OCI-LY3 (cell line): ENCODE results near the gene LYPLA2.

Experiments
- H2AFZ ChIP-seq: fragments of 200-600, 300-600 bp; shearing (Covaris generic); 2 replicates; pipeline ENCODE4 v1.6.0; 2014; ENCODE audit warnings: antibody characterized with exemption, low read depth, low read length
- H3K27ac ChIP-seq: fragments of 200-600, 300-600 bp; sonication (generic); 2 replicates; pipeline ENCODE4 v1.5.1; 2014; ENCODE audit warnings: mild to moderate bottlenecking, low read length, moderate library complexity, mixed read lengths
- H3K27me3 ChIP-seq: fragments of 200-600, 300-600 bp; sonication (generic); 2 replicates; pipeline ENCODE4 v1.6.1; 2014; ENCODE audit warnings: low read depth, low read length, mixed read lengths
- H3K36me3 ChIP-seq: fragments of 200-600, 300-600 bp; sonication (generic); replicated peaks from 2 replicates; pipeline ENCODE3; 2014; ENCODE audit warnings: low read depth, low read length, mixed read lengths
- H3K4me1 ChIP-seq: fragments of 300-600, 200-600 bp; sonication (generic); 2 replicates; pipeline ENCODE4 v1.6.1; 2014; ENCODE audit warnings: low read length, mixed read lengths
- H3K4me2 ChIP-seq: fragments of 200-600, 300-600 bp; sonication (generic); 2 replicates; pipeline ENCODE4 v1.6.1; 2014; ENCODE audit warnings: low read length, mixed read lengths
- H3K4me3 ChIP-seq: fragments of 300-600, 200-600 bp; sonication (generic); 2 replicates; pipeline ENCODE4 v1.5.1; 2014; ENCODE audit warnings: antibody characterized with exemption, mild to moderate bottlenecking, low read length, moderate library complexity
- H3K79me2 ChIP-seq: fragments of 300-600, 200-600 bp; shearing (Covaris generic); 2 replicates; pipeline ENCODE4 v1.6.1; 2014; ENCODE audit warnings: mild to moderate bottlenecking, low read length, mixed read lengths
- H3K9ac ChIP-seq: fragments of 300-600, 200-600 bp; shearing (Covaris generic); 2 replicates; pipeline ENCODE4 v1.6.0; 2014; ENCODE audit warnings: mild to moderate bottlenecking, low read length, moderate library complexity
- H3K9me3 ChIP-seq: fragments of 200-600, 300-600 bp; shearing (Covaris generic); 2 replicates; pipeline ENCODE4 v1.6.1; 2014; ENCODE audit warnings: low read length, mixed read lengths; ENCODE audit not compliant: insufficient read depth
- H4K20me1 ChIP-seq: fragments of 200-600, 300-600 bp; sonication (generic); 2 replicates; pipeline ENCODE4 v1.6.1; 2016; ENCODE audit warnings: low read length, mixed read lengths; ENCODE audit not compliant: insufficient read depth
- EZH2phosphoT487 ChIP-seq: fragments of 200-600 bp; shearing (Covaris generic); IDR thresholded peaks from 2 replicates; pipeline ENCODE4 v1.6.1; 2018; ENCODE audit warnings: antibody characterized with exemption, mixed run types, low read depth
- TF ChIP-seq, protein P1 (sequence below): fragments of 200-600, 300-600 bp; sonication (generic); IDR thresholded peaks from 2 replicates; pipeline ENCODE4 v1.5.1; 2014; ENCODE audit warnings: antibody characterized with exemption, low read length, low read depth

LYPLA2 gene

DNA sequence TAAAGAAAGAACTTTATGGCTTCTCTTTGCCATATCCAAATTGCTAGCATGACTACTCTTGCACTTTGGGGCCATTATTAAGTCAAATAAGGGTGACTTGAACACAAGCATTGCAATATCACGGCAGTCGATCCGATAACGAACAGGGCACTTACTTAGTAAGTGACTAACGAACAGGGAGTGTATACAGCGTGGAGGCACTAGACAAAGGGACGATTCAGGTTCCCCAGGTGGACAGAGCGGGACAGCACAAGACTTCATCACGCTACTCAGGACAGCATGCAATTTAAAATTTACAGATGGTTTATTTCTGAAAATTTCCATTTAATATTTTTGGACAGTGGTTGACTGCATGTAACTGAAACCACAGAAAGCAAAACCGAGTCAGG lies 18.1 kb upstream of the LYPLA2 start:
- H3K9ac ChIP-seq = no peak overlapping the region
- no peaks in the 10 kb centered on the region for H3K9me3 ChIP-seq
- H4K20me1 ChIP-seq = no peaks in the 10 kb centered on the region
- no peaks in the 10 kb centered on the region for H3K4me1 ChIP-seq
- no peak overlapping the region for H2AFZ ChIP-seq
- H3K27ac ChIP-seq = no peak overlapping the region
- H3K27me3 ChIP-seq = no peaks in the 10 kb centered on the region
- no peak for TF ChIP-seq EZH2phosphoT487
- TF ChIP-seq, protein P1, sequence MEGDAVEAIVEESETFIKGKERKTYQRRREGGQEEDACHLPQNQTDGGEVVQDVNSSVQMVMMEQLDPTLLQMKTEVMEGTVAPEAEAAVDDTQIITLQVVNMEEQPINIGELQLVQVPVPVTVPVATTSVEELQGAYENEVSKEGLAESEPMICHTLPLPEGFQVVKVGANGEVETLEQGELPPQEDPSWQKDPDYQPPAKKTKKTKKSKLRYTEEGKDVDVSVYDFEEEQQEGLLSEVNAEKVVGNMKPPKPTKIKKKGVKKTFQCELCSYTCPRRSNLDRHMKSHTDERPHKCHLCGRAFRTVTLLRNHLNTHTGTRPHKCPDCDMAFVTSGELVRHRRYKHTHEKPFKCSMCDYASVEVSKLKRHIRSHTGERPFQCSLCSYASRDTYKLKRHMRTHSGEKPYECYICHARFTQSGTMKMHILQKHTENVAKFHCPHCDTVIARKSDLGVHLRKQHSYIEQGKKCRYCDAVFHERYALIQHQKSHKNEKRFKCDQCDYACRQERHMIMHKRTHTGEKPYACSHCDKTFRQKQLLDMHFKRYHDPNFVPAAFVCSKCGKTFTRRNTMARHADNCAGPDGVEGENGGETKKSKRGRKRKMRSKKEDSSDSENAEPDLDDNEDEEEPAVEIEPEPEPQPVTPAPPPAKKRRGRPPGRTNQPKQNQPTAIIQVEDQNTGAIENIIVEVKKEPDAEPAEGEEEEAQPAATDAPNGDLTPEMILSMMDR = no peak
- no peaks in the 10 kb centered on the region for H3K36me3 ChIP-seq
- H3K4me2 ChIP-seq = no peak overlapping the region
- peaks cover 8% of the 10 kb centered on the region for H3K79me2 ChIP-seq
- no peak overlapping the region for H3K4me3 ChIP-seq

DNA sequence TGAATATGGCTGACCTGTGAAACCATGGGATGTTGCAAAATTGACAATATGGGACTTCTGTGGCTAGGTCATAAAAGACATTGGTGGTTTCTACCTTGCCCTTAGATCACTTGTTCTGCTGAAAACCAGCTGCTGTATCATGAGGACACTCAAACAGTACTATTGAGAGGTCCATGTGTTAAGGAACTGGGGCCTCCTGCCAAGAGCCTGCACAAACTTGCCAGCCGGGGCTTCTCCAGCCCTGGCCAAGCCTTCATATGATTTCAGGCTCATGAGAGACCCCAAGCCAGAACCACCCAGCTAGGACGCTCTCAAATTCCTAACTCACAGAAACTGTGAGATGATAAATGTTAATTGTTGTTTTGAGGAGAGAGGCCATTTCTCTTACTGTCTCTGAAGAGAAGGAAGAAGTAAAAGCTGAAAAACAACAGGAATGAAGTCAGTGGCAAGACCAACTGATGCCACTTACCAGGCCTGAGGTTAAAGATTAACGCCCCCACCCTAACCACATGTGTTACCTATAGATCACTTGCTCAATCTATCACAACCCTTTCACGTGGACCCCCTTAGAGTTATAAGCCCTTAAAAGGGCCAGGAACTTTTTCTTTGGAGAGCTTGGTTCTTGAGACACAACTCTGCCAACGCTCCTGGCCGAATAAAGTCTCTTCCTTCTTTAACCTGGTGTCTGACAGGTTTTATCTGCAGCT lies 16.6 kb upstream of the LYPLA2 start:
- H3K9me3 ChIP-seq = no peaks in the 10 kb centered on the region
- TF ChIP-seq, protein P1 = no peak
- TF ChIP-seq EZH2phosphoT487 = no peak
- peaks cover 3% of the 10 kb centered on the region for H3K4me1 ChIP-seq
- H3K36me3 ChIP-seq = no peaks in the 10 kb centered on the region
- H4K20me1 ChIP-seq = peaks cover 5% of the 10 kb centered on the region; the same call in 1 of the 2 replicates
- no peaks in the 10 kb centered on the region for H3K27me3 ChIP-seq
- no peak overlapping the region for H3K4me2 ChIP-seq
- no peak overlapping the region for H3K4me3 ChIP-seq
- no peak overlapping the region for H2AFZ ChIP-seq
- no peak overlapping the region for H3K9ac ChIP-seq
- H3K79me2 ChIP-seq = peaks cover 21% of the 10 kb centered on the region
- no peak overlapping the region for H3K27ac ChIP-seq

DNA sequence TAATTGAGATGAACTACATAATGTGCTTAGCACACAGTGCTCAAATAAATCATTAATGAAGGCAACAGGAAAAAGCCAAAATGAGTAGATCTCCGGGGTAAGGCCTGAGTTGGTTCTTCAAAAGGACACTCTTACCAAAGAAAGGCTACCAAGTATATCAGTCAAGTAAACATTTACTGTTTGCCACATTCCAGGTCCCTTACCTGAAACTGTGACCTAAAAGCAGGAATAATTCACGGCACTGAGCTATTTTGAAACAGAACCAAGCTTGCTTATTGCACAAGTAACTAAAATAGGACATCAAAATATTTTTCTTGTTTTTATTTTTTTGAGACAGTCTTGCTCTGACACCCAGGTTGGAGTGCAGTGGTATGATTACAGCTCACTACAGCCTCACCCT lies 14.7 kb upstream of the LYPLA2 start:
- peaks cover 7% of the 10 kb centered on the region; the same call in 1 of the 2 replicates for H4K20me1 ChIP-seq
- peaks cover 8% of the 10 kb centered on the region for H3K4me1 ChIP-seq
- no peaks in the 10 kb centered on the region for H3K9me3 ChIP-seq
- no peak overlapping the region for H3K4me2 ChIP-seq
- no peak overlapping the region for H3K4me3 ChIP-seq
- TF ChIP-seq, protein P1 = no peak
- no peak for TF ChIP-seq EZH2phosphoT487
- H3K36me3 ChIP-seq = peaks cover 2% of the 10 kb centered on the region
- no peak overlapping the region for H2AFZ ChIP-seq
- no peaks in the 10 kb centered on the region for H3K27me3 ChIP-seq
- H3K79me2 ChIP-seq = peaks cover 37% of the 10 kb centered on the region
- H3K9ac ChIP-seq = no peak overlapping the region
- no peak overlapping the region for H3K27ac ChIP-seq

DNA sequence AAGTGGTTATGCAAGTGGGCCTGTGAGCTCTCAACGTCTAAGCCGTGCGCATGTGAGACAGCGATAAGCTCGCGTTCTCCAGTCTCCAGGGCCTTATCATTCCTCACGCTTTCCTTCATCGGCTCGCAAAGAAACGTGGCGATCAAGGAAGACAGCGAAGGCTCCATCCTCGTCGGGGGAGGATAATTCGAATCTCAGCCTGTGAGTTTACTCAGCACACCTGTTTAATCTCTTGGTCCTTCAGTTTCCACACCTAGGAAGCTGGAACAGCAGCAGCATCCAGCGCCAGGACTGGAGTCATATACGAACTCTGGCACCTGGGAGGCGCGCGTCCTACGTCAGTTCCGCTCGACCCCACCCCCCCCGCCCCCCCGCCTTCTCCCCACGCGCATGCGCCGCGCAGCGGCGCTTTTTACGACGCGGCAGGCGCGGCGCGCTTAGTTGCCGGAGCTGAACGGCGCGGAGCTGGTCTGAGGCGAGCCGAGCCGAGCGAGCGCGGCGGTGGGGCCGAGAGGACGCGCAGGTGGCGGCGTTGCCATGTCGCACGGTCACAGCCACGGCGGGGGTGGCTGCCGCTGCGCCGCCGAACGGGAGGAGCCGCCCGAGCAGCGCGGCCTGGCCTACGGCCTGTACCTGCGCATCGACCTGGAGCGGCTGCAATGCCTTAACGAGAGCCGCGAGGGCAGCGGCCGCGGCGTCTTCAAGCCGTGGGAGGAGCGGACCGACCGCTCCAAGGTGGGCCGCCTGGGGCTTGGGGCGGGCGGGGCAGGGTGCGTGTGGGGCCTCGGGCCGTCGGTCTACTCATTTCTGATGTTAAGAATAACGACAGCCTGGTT lies 12.7 kb upstream of the LYPLA2 start, which contains the start of gene PITHD1:
Gene PITHD1, plus strand, starts transcription at position 440 of the 836 bp plus-strand sequence. Its CDS starts 98 bp downstream, at position 538.
- Histone ChIP-seq H3K27ac (peak within 1 kb of the TSS; percentile 30), H3K9ac (peak within 1 kb of the TSS; percentile 72), H3K36me3 (peaks cover 6% of the 10 kb centered on the region), H3K27me3 (no peaks in the 10 kb centered on the region), H2AFZ (peak within 1 kb of the TSS; percentile 22; the same call in 1 of the 2 replicates), H4K20me1 (peaks cover 7% of the 10 kb centered on the region; the same call in 1 of the 2 replicates), H3K4me1 (peaks cover 8% of the 10 kb centered on the region), H3K4me2 (peak within 1 kb of the TSS; percentile 92), H3K79me2 (peaks cover 51% of the 10 kb centered on the region), H3K4me3 (peak within 1 kb of the TSS; percentile 90), H3K9me3 (no peaks in the 10 kb centered on the region)
- TF ChIP-seq, protein P1 = no peak
- TF ChIP-seq EZH2phosphoT487 = no peak
